Fibroblast of mammary gland (primary cell): ENCODE measurements around the gene P3R3URF.
"Not testable (repeated sequence)": the region's sequence is repeated elsewhere in the genome, so short reads cannot be mapped to it uniquely, and the experiment has no call there.

ENCODE experiments used
- DNase-seq: peaks from one replicate; pipeline ENCODE4 v3.0.0-alpha.2; 2010; ENCODE audit warnings: low read depth
- H3K4me3 ChIP-seq: 2 replicates; pipeline ENCODE4 v1.5.1; 2011; ENCODE audit warnings: low read depth, mild to moderate bottlenecking, low read length, moderate library complexity; ENCODE audit not compliant: control insufficient read depth
- CTCF ChIP-seq: conservative IDR thresholded peaks from 2 replicates; pipeline ENCODE4 v1.5.1; 2011; ENCODE audit warnings: low read depth, low read length, inconsistent platforms; ENCODE audit not compliant: control insufficient read depth, insufficient read depth

The P3R3URF gene

GRCh38 chr1:46176211-46176865 lies at the start of gene P3R3URF:
Gene P3R3URF (minus strand): TSS chr1:46176488. CDS start chr1:46176471, 17 bp downstream.
- no peak for TF ChIP-seq CTCF
- no peak within 1 kb of the TSS for H3K4me3 ChIP-seq
- no peak for DNase-seq

- no peak overlapping the region for H3K4me3 ChIP-seq
- TF ChIP-seq CTCF = no peak
- no peak for DNase-seq
Observed at GRCh38 chr1:46224966-46225365, 48.7 kb upstream of the P3R3URF start.

GRCh38 chr1:46223472-46223943 lies 47.2 kb upstream of the P3R3URF start:
- peak; percentile 93 for TF ChIP-seq CTCF
- H3K4me3 ChIP-seq = no peak overlapping the region
- DNase-seq = peak; percentile 90

- not testable (repeated sequence) for H3K4me3 ChIP-seq, DNase-seq
Observed at GRCh38 chr1:46223055-46223454, 46.8 kb upstream of the P3R3URF start.

GRCh38 chr1:46221749-46222148 lies 45.5 kb upstream of the P3R3URF start:
- no peak overlapping the region for H3K4me3 ChIP-seq
- no peak for DNase-seq
- TF ChIP-seq CTCF = no peak

- no peak overlapping the region for H3K4me3 ChIP-seq
- no peak for TF ChIP-seq CTCF
- DNase-seq = no peak
Observed at GRCh38 chr1:46220808-46221207, 44.5 kb upstream of the P3R3URF start.

- no peak overlapping the region for H3K4me3 ChIP-seq
- peak; percentile 14 for DNase-seq
- TF ChIP-seq CTCF = no peak
Observed at GRCh38 chr1:46219551-46220520, 43.5 kb upstream of the P3R3URF start.
